ENCODE data around the gene GTF2A2.
A peak's percentile ranks its signal among the peaks of the same experiment; 100 is the strongest.

GTF2A2 gene

GRCh38 chr15:59686389-59686788, 29.1 kb upstream of the GTF2A2 start:
- Histone ChIP-seq H3K4me2 (ENCODE audit: low read length) (peak overlapping the region; percentile 81), H3K36me3 (ENCODE audit: control insufficient read depth, low read length) (peaks cover 73% of the 10 kb centered on the region), H3K27me3 (ENCODE audit: control insufficient read depth, low read length) (no peaks in the 10 kb centered on the region), H3K4me1 (ENCODE audit: control insufficient read depth, low read length) (peaks cover 46% of the 10 kb centered on the region), H4K20me1 (ENCODE audit: control insufficient read depth, insufficient read depth, low read depth, low read length) (peaks cover 33% of the 10 kb centered on the region), H3K79me2 (ENCODE audit: control insufficient read depth, low read length) (peaks cover 81% of the 10 kb centered on the region), H3K27ac (ENCODE audit: low read depth, low read length) (peak overlapping the region; percentile 80), H3K4me3 (ENCODE audit: low read length) (peak overlapping the region; percentile 96), H3F3A (ENCODE audit: control insufficient read depth, insufficient read depth) (peaks cover 30% of the 10 kb centered on the region), H3K9me3 (ENCODE audit: control insufficient read depth, insufficient read depth, low read length) (no peaks in the 10 kb centered on the region), H3K9me2 (replicated peaks; ENCODE audit: control insufficient read depth, low read length) (no peaks in the 10 kb centered on the region)
- no peak for TF ChIP-seq CTCF (IDR thresholded peaks at IDR 0.05; ENCODE audit: low read depth, low read length, poor library complexity, severe bottlenecking)
- no peak for TF ChIP-seq EZH2phosphoT487 (IDR thresholded peaks at IDR 0.05; ENCODE audit: borderline replicate concordance, low read length)

- Histone ChIP-seq H3K27me3 (ENCODE audit: control insufficient read depth, low read length) (no peaks in the 10 kb centered on the region), H3K36me3 (ENCODE audit: control insufficient read depth, low read length) (peaks cover 79% of the 10 kb centered on the region), H3K27ac (ENCODE audit: low read depth, low read length) (peak overlapping the region; percentile 80), H3K9me2 (replicated peaks; ENCODE audit: control insufficient read depth, low read length) (no peaks in the 10 kb centered on the region), H3F3A (ENCODE audit: control insufficient read depth, insufficient read depth) (peaks cover 27% of the 10 kb centered on the region), H4K20me1 (ENCODE audit: control insufficient read depth, insufficient read depth, low read depth, low read length) (peaks cover 33% of the 10 kb centered on the region), H3K9me3 (ENCODE audit: control insufficient read depth, insufficient read depth, low read length) (no peaks in the 10 kb centered on the region), H3K79me2 (ENCODE audit: control insufficient read depth, low read length) (peaks cover 86% of the 10 kb centered on the region), H3K4me1 (ENCODE audit: control insufficient read depth, low read length) (peaks cover 40% of the 10 kb centered on the region), H3K4me2 (ENCODE audit: low read length) (peak overlapping the region; percentile 81), H3K4me3 (ENCODE audit: low read length) (peak overlapping the region; percentile 96)
- TF ChIP-seq CTCF (IDR thresholded peaks at IDR 0.05; ENCODE audit: low read depth, low read length, poor library complexity, severe bottlenecking), result no peak
- no peak for TF ChIP-seq EZH2phosphoT487 (IDR thresholded peaks at IDR 0.05; ENCODE audit: borderline replicate concordance, low read length)
Observed at GRCh38 chr15:59685737-59686297, 28.5 kb upstream of the GTF2A2 start.

- Histone ChIP-seq H3K9me3 (ENCODE audit: control insufficient read depth, insufficient read depth, low read length) (no peaks in the 10 kb centered on the region), H3K9me2 (replicated peaks; ENCODE audit: control insufficient read depth, low read length) (no peaks in the 10 kb centered on the region), H3K36me3 (ENCODE audit: control insufficient read depth, low read length) (peaks cover 97% of the 10 kb centered on the region)
Observed at GRCh38 chr15:59680870-59681269, 23.6 kb upstream of the GTF2A2 start.

More at GRCh38 chr15:59680870-59681269, 23.6 kb upstream of the GTF2A2 start:
- Histone ChIP-seq H4K20me1 (ENCODE audit: control insufficient read depth, insufficient read depth, low read depth, low read length) (peaks cover 22% of the 10 kb centered on the region), H3K27ac (ENCODE audit: low read depth, low read length) (no peak overlapping the region), H3K4me2 (ENCODE audit: low read length) (no peak overlapping the region), H3K4me3 (ENCODE audit: low read length) (no peak overlapping the region), H3K4me1 (ENCODE audit: control insufficient read depth, low read length) (peaks cover 11% of the 10 kb centered on the region), H3K27me3 (ENCODE audit: control insufficient read depth, low read length) (no peaks in the 10 kb centered on the region), H3K79me2 (ENCODE audit: control insufficient read depth, low read length) (peaks cover 55% of the 10 kb centered on the region), H3F3A (ENCODE audit: control insufficient read depth, insufficient read depth) (0 out of 2 replicates have a peak, but pooled peaks cover 8% of the 10 kb centered on the region)
- TF ChIP-seq CTCF (IDR thresholded peaks at IDR 0.05; ENCODE audit: low read depth, low read length, poor library complexity, severe bottlenecking) (no peak), EZH2phosphoT487 (IDR thresholded peaks at IDR 0.05; ENCODE audit: borderline replicate concordance, low read length) (no peak)
